Measurements from ENCODE around the gene TRAPPC12.

DNA sequence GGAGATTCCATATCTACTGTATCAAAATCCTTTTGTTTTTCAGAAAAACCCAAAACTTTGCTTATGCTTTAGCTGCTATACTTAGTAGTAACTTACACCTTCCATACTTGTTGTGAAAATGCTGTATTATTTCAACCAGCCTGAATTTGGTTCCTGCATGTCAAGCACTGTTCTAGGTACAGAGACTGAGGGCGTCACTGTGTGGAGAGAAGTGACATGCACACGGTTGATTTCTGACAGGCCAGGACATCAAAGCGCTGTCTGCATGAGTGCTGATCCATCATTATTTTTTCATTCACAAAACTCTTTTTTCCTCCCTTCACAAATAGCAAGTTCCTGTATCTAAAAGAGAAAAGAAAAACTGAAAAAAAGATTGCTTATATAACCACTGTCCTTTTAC lies 31.6 kb downstream of the TRAPPC12 start:
- TF ChIP-seq JUN (CRISPR knock-in tag; IDR thresholded peaks at IDR 0.05), result no peak
- TF ChIP-seq HMGXB4 (CRISPR knock-in tag; IDR thresholded peaks at IDR 0.05), result no peak
- no peak for TF ChIP-seq FOXP1 (CRISPR knock-in tag; IDR thresholded peaks at IDR 0.05; ENCODE audit: borderline replicate concordance)
- no peak for TF ChIP-seq CTCF (IDR thresholded peaks at IDR 0.05)
- TF ChIP-seq, protein P1, sequence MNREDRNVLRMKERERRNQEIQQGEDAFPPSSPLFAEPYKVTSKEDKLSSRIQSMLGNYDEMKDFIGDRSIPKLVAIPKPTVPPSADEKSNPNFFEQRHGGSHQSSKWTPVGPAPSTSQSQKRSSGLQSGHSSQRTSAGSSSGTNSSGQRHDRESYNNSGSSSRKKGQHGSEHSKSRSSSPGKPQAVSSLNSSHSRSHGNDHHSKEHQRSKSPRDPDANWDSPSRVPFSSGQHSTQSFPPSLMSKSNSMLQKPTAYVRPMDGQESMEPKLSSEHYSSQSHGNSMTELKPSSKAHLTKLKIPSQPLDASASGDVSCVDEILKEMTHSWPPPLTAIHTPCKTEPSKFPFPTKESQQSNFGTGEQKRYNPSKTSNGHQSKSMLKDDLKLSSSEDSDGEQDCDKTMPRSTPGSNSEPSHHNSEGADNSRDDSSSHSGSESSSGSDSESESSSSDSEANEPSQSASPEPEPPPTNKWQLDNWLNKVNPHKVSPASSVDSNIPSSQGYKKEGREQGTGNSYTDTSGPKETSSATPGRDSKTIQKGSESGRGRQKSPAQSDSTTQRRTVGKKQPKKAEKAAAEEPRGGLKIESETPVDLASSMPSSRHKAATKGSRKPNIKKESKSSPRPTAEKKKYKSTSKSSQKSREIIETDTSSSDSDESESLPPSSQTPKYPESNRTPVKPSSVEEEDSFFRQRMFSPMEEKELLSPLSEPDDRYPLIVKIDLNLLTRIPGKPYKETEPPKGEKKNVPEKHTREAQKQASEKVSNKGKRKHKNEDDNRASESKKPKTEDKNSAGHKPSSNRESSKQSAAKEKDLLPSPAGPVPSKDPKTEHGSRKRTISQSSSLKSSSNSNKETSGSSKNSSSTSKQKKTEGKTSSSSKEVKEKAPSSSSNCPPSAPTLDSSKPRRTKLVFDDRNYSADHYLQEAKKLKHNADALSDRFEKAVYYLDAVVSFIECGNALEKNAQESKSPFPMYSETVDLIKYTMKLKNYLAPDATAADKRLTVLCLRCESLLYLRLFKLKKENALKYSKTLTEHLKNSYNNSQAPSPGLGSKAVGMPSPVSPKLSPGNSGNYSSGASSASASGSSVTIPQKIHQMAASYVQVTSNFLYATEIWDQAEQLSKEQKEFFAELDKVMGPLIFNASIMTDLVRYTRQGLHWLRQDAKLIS (CRISPR knock-in tag; IDR thresholded peaks at IDR 0.05; ENCODE audit: borderline replicate concordance), result no peak
- TF ChIP-seq CREB1 (CRISPR knock-in tag; IDR thresholded peaks at IDR 0.05), result no peak
- TF ChIP-seq, protein P2, sequence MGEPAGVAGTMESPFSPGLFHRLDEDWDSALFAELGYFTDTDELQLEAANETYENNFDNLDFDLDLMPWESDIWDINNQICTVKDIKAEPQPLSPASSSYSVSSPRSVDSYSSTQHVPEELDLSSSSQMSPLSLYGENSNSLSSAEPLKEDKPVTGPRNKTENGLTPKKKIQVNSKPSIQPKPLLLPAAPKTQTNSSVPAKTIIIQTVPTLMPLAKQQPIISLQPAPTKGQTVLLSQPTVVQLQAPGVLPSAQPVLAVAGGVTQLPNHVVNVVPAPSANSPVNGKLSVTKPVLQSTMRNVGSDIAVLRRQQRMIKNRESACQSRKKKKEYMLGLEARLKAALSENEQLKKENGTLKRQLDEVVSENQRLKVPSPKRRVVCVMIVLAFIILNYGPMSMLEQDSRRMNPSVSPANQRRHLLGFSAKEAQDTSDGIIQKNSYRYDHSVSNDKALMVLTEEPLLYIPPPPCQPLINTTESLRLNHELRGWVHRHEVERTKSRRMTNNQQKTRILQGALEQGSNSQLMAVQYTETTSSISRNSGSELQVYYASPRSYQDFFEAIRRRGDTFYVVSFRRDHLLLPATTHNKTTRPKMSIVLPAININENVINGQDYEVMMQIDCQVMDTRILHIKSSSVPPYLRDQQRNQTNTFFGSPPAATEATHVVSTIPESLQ (CRISPR knock-in tag; IDR thresholded peaks at IDR 0.05), result no peak
- TF ChIP-seq ATF3 (CRISPR knock-in tag; conservative IDR thresholded peaks at IDR 0.05), result no peak
- no peak for TF ChIP-seq PREB (CRISPR knock-in tag; IDR thresholded peaks at IDR 0.05; ENCODE audit: borderline replicate concordance)
- TF ChIP-seq, protein P3, sequence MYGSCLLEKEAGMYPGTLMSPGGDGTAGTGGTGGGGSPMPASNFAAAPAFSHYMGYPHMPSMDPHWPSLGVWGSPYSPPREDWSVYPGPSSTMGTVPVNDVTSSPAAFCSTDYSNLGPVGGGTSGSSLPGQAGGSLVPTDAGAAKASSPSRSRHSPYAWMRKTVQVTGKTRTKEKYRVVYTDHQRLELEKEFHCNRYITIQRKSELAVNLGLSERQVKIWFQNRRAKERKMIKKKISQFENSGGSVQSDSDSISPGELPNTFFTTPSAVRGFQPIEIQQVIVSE (CRISPR knock-in tag; IDR thresholded peaks at IDR 0.05; ENCODE audit: borderline replicate concordance), result no peak
